ENCODE results near the gene UNKL.

GRCh38 chr16:1420111-1420539 is 5.6 kb upstream of the UNKL start:
- TF ChIP-seq EP300 (IDR thresholded peaks at IDR 0.05; ENCODE audit: low read depth) (no peak), CTCF (IDR thresholded peaks at IDR 0.05) (no peak)
